Pancreas (tissue), 10 donors: ENCODE measurements around the gene APLP2. TPM values are rescaled to one million over a fixed set of nuclear protein-coding genes. Genes with fewer than 3 reads are reported as not detected.
A peak's percentile ranks its signal among the peaks of the same experiment; 100 is the strongest.

Source experiments
- ATAC-seq, 4 donors: fragments of 200-7000 bp; cut with Tn5 transposase; one replicate each; pipeline versions ENCODE4 v1.8.0 to v1.9.1; 2020; ENCODE audit warnings: mild to moderate bottlenecking in 4 of 4, moderate library complexity in 4 of 4
- DNase-seq, 6 donors: peaks; one replicate each; pipeline ENCODE4 v3.0.0-alpha.2; 2020
- FAIRE-seq: peaks from 2 replicates; lab custom pipeline; 2012; peaks lifted over from hg19 to GRCh38; lab: Jason Lieb, UNC
- H3K27ac ChIP-seq, 4 donors: fragments of 200-600 bp; sonication (generic); 1 replicate in 3 of 4; 2 replicates in 1 of 4; pipeline versions ENCODE4 v1.5.0 to v1.8.0; 2020
- H3K27me3 ChIP-seq, 4 donors: fragments of 200-600 bp; one replicate each; pipeline ENCODE4 v1.8.0; 2021
- H3K36me3 ChIP-seq, 3 donors: fragments of 200-600 bp; sonication (generic) in 1 of 3; one replicate each; pipeline versions ENCODE4 v1.5.0 to v1.8.0; 2020 to 2021
- H3K4me1 ChIP-seq, 3 donors: fragments of 200-600 bp; one replicate each; pipeline ENCODE4 v1.8.0; 2021
- H3K4me3 ChIP-seq, 4 donors: fragments of 200-600 bp; sonication (generic) in 2 of 4; one replicate each; pipeline versions ENCODE4 v1.5.0 to v1.8.0; 2020 to 2021
- H3K9me3 ChIP-seq, 4 donors: fragments of 200-600 bp; one replicate each; pipeline ENCODE4 v1.8.0; 2021
- WGBS, 2 donors: extraction: QIAGEN DNeasy Blood & Tissue Kit; methylation state at CpG; one replicate each; pipeline ENCODE4 v1.1.7; 2013; 5-methylcytosine and 5-hydroxymethylcytosine counted together
- intact Hi-C, 3 donors: fragments of 100-400 bp; cut with DNase I; formaldehyde crosslinking; loops; one replicate each; pipeline versions ENCODE4 v1.11.1 to v1.14.2; 2022
- polyA plus RNA-seq, 2 donors: library from polyadenylated mRNA; stranded (reverse); fragments of 200-250 nt; gene quantifications; one replicate each; pipeline ENCODE4 v1.2.3, GENCODE V29; 2013
- total RNA-seq, 6 donors: library from RNA; stranded (reverse); fragmentation: NEBNext Ultra II Directional in 4 of 6; extraction: Animal tissue kit (Norgen Biotek cat#: 25700) in 4 of 6; gene quantifications; one replicate each; pipeline versions ENCODE4 v1.2.1 to v1.2.4, GENCODE V29; 2021 to 2023
- TF ChIP-seq, protein P1 (sequence below), 4 donors: fragments of 200-600 bp; sonication (generic) in 3 of 4; IDR thresholded peaks; one replicate each; pipeline versions ENCODE4 v1.5.0 to v1.8.0; 2021; ENCODE audit warnings: antibody characterized with exemption in 4 of 4
- donor health status: healthy with polysubstance abuse.
- donor health status: DM: no; HTN: no; CAD: no; lungs with moderate emphysema.
- donor health status: DM: no; HTN: no; CAD: no.
- donor health status: control.
- donor health status: control.
- donor health status: Bipolar disorder and iron deficiency.
- donor health status: DM: yes; HTN: yes; CAD: no.
- donor health status: DM: no; HTN: no; CAD: no.
- donor health status: DM: no; HTN: no; CAD: no.
- donor health status: DM: yes; HTN: yes; CAD: no.

The APLP2 gene
- total and polyA plus RNA-seq, 8 donors: 45.3 to 171 (median 101) TPM

DNA sequence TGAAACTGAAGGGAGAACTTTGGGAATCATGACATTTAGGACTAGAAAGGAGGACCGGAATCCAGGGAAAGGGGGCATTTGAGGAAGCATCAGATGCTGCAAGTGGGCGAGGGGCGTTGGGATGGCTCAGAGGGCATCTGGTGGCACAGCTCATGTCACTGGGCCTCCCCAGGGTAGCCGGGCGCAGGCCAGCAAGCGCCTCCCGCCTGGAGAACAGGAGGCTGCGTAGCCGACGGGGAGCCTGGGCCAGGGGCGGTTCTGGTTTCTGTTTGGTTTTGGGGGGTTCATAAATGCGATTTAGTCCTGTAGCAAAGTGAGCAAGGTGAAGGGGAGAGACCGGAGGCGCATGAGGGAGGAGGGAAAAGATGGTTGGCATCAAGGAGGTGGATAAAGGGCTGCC is 89.4 kb downstream of the APLP2 start:
- Histone ChIP-seq H3K4me3 (peak overlapping the region in 3 of 4 donors; percentile 87 to 93 (median 91)), H3K9me3 (no peaks in the 10 kb centered on the region), H3K36me3 (no peaks in the 10 kb centered on the region), H3K27me3 (no peaks in the 10 kb centered on the region), H3K27ac (peak overlapping the region in 3 of 4 donors; percentile 75 to 89 (median 87)), H3K4me1 (peaks cover 0 to 30% (median 6%) of the 10 kb centered on the region in 3 donors)
- intact Hi-C loops: no loop called here
- TF ChIP-seq, protein P1, sequence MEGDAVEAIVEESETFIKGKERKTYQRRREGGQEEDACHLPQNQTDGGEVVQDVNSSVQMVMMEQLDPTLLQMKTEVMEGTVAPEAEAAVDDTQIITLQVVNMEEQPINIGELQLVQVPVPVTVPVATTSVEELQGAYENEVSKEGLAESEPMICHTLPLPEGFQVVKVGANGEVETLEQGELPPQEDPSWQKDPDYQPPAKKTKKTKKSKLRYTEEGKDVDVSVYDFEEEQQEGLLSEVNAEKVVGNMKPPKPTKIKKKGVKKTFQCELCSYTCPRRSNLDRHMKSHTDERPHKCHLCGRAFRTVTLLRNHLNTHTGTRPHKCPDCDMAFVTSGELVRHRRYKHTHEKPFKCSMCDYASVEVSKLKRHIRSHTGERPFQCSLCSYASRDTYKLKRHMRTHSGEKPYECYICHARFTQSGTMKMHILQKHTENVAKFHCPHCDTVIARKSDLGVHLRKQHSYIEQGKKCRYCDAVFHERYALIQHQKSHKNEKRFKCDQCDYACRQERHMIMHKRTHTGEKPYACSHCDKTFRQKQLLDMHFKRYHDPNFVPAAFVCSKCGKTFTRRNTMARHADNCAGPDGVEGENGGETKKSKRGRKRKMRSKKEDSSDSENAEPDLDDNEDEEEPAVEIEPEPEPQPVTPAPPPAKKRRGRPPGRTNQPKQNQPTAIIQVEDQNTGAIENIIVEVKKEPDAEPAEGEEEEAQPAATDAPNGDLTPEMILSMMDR (IDR thresholded peaks at IDR 0.05): no peak
- 61% methylated on average over 14 of the region's 14 CpGs for WGBS, 2 donors
- DNase-seq (peak in 1 of 6 donors; percentile 77), ATAC-seq (no peak), FAIRE-seq (no peak)

DNA sequence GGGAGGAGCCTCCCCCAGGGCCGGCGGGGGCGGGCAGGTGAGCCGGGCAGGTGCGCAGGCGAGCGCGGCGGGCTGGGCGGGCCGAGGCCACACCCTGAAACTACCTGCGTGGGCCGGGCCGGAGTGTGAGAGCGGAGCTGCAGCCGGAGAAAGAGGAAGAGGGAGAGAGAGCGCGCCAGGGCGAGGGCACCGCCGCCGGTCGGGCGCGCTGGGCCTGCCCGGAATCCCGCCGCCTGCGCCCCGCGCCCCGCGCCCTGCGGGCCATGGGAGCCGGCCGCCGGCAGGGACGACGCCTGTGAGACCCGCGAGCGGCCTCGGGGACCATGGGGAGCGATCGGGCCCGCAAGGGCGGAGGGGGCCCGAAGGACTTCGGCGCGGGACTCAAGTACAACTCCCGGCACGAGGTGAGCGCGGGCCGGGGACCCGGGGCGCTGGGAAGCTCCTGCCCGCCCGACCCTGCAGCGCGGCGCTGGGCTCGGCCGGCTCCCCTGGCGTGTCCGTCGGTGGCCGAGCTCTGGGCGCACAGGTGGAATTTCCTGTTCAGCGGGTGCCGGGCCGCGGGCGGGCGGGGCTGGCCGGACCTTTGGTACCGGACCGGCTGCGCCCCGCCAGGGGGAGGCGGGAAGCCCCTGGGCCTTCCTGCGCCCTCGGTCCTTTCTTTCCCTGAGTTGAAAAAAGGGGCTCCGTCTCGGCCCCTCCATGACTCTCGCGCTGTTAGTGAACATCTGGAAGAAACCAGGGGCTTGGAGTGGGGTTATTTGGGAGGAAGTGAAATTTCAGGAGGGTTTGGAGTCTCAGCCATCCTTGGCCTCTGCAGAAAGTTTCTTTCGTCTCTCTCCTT is 90.2 kb downstream of the APLP2 start, which contains the start of gene ST14:
ST14 (plus strand) TSS at position 126 of the 841 bp plus-strand sequence; CDS start at position 324, 198 bp downstream.
- Histone ChIP-seq H3K27me3 (no peaks in the 10 kb centered on the region), H3K27ac (peak within 1 kb of the TSS; percentile 75 to 89 (median 88)), H3K36me3 (no peaks in the 10 kb centered on the region), H3K9me3 (no peaks in the 10 kb centered on the region), H3K4me3 (peak within 1 kb of the TSS; percentile 86 to 93 (median 89)), H3K4me1 (peaks cover 0 to 32% (median 6%) of the 10 kb centered on the region in 3 donors)
- FAIRE-seq (no peak), ATAC-seq (peak; percentile 83 to 91 (median 85)), DNase-seq (peak; percentile 79 to 94 (median 86))
- intact Hi-C loops: no loop called here
- TF ChIP-seq, protein P1 (IDR thresholded peaks at IDR 0.05): no peak
- 1% methylated on average over 38 to 89 of the region's 89 CpGs for WGBS, 2 donors

DNA sequence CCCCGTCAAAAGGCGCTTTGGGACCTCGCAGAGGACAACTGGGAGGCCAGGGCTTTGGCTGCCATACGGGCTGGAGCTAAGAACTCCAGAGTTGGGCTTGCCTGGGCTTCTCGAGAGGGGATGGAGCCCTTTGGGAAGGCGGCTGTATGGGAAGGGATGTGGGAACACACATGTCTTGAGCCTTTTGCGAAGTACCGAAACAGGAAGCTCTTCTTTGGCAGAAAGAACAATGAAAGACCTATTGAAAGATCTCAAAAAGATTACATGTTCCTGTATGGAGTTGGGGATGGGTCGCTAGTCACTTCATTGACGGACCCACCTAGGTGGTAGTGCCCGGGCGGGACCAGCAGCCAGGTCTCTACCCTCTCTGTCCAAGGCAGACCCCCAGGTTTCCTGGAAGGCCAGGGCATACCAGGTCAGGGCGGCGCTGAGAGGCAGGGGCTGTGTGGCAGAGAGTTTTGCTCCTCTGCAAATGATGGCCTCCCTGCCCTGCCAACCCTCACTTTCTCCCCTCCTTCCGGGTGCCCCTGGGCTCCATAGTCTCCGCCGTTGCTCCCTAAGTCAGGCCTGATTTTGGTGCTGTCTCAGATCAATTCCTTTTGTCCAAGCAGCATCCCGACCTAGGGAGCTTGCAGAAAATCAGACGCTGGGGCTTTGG is 90.9 kb downstream of the APLP2 start:
- peaks cover 0 to 33% (median 6%) of the 10 kb centered on the region in 3 donors for H3K4me1 ChIP-seq
- FAIRE-seq: no peak
- no peaks in the 10 kb centered on the region for H3K9me3 ChIP-seq
- peak overlapping the region; percentile 75 to 89 (median 88) for H3K27ac ChIP-seq
- WGBS, 2 donors: 7 to 10% methylated on average over 19 of the region's 19 CpGs
- peak overlapping the region; percentile 86 to 93 (median 89) for H3K4me3 ChIP-seq
- DNase-seq: peak in 1 of 6 donors; percentile 63
- TF ChIP-seq, protein P1 (IDR thresholded peaks at IDR 0.05): no peak
- intact Hi-C loops: no loop called here
- no peaks in the 10 kb centered on the region for H3K36me3 ChIP-seq
- H3K27me3 ChIP-seq: no peaks in the 10 kb centered on the region
- peak; percentile 1 to 25 (median 16) for ATAC-seq

DNA sequence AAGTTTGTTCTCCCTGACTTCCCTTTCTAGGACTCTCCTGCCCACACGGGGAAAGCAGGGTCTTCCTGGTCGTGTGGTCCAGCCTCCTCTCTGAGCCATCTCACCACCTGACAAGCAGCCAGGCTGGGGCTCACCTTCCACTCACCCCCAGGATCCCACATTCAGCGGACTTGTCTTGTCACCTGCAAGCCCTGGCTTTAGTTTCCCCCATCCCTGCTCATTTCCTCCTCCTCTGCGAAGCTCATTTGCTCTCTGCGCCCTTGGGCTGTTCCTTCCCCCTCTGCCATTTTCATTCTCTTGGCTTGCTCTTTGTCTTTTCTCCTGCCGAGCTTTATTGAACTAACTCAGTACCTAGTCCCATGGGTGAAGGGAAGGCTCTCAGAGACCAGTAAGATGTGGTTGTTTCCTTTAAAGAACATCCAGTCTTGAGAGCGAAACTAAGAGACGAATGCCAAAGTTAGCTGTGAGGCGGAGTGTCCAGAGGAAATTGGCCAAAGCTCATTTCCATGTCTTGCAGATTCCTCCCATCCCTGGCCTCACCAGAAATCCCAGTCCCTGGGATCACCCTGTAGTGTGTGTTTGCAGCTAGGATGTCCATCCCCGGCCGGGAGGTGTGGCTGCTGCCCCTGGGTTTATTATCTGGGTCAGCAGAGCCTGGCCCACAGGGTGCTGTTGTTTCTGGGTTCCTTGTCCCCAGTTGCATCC is 91.9 kb downstream of the APLP2 start:
- intact Hi-C loops: no loop called here
- Histone ChIP-seq H3K27ac (peak overlapping the region in 2 of 4 donors; percentile 87 to 89), H3K4me1 (peaks cover 0 to 42% (median 6%) of the 10 kb centered on the region in 3 donors), H3K27me3 (no peaks in the 10 kb centered on the region), H3K9me3 (no peaks in the 10 kb centered on the region), H3K4me3 (peak overlapping the region in 3 of 4 donors; percentile 86 to 91 (median 87)), H3K36me3 (no peaks in the 10 kb centered on the region)
- 53 to 55% methylated on average over 11 of the region's 11 CpGs for WGBS, 2 donors
- FAIRE-seq (no peak), ATAC-seq (no peak), DNase-seq (no peak)
- TF ChIP-seq, protein P1 (IDR thresholded peaks at IDR 0.05): no peak
